ENCODE data around the gene ACOT7. TPM values are rescaled to one million over a fixed set of nuclear protein-coding genes. Genes with fewer than 3 reads are reported as not detected.

Gene ACOT7
- total and polyA plus RNA-seq, 2 experiments from 2014 or later: 167 to 169 TPM

- peaks cover 63% of the 10 kb centered on the region for H3K27me3 Mint-ChIP-seq (ENCODE audit: insufficient read depth, low read depth, poor library complexity)
- H3K9me3 Mint-ChIP-seq: no peaks in the 10 kb centered on the region
- TF ChIP-seq REST (IDR thresholded peaks at IDR 0.05; ENCODE audit: unreplicated experiment): no peak
- no peak for TF ChIP-seq ZNF331 (CRISPR knock-in tag; IDR thresholded peaks at IDR 0.05; ENCODE audit: low read depth)
- no peak for TF ChIP-seq EZH2phosphoT487 (IDR thresholded peaks at IDR 0.05; ENCODE audit: unreplicated experiment)
- TF ChIP-seq STAT1 (IDR thresholded peaks at IDR 0.05; ENCODE audit: unreplicated experiment): no peak
- no peak for TF ChIP-seq ZNF114 (CRISPR knock-in tag; IDR thresholded peaks at IDR 0.05)
- TF ChIP-seq ZNF462 (CRISPR knock-in tag; IDR thresholded peaks at IDR 0.05): no peak
- Histone ChIP-seq H3K36me3 (ENCODE audit: insufficient read depth) (no peaks in the 10 kb centered on the region), H3K27ac (ENCODE audit: low read depth) (no peak overlapping the region), H3K79me2 (replicated peaks; ENCODE audit: insufficient read depth) (no peaks in the 10 kb centered on the region), H4K20me1 (replicated peaks; ENCODE audit: insufficient read depth) (no peaks in the 10 kb centered on the region), H3K4me3 (no peak overlapping the region), H3K9me2 (ENCODE audit: insufficient read depth) (no peaks in the 10 kb centered on the region), H3K4me2 (no peak overlapping the region), H3K27me3 (ENCODE audit: insufficient read depth) (peaks cover 54% of the 10 kb centered on the region), H2AFZ (no peak overlapping the region), H3F3A (replicated peaks; ENCODE audit: low read depth) (0 out of 2 replicates have a peak, but pooled peaks cover 13% of the 10 kb centered on the region), H3K4me1 (ENCODE audit: insufficient read depth) (no peaks in the 10 kb centered on the region; the same call in 1 of the 2 replicates)
- peaks cover 23% of the 10 kb centered on the region; the same call in 2 of the 3 replicates for H3K4me1 Mint-ChIP-seq
- DNase-seq (ENCODE audit: low spot score) (no peak), ATAC-seq (no peak)
- no peaks in the 10 kb centered on the region for H3K36me3 Mint-ChIP-seq (ENCODE audit: low read depth)
- no peak overlapping the region for H3K27ac Mint-ChIP-seq
- no peak overlapping the region for H3K4me3 Mint-ChIP-seq
Measured at GRCh38 chr1:6426972-6427350, 33.4 kb upstream of the ACOT7 start.

Data from GM23338 (cell line).